A673 (cell line): Measurements from ENCODE around the gene GRHL1.

Experiments
- CTCF ChIP-seq: fragments of 300-800, 200-600 bp; sonication (generic); conservative IDR thresholded peaks from 2 replicates; pipeline ENCODE4 v1.5.1; 2017; ENCODE audit warnings: low read depth, mild to moderate bottlenecking, antibody characterized with exemption, low read length, moderate library complexity, mixed read lengths
- EZH2 ChIP-seq: fragments of 200-600 bp; sonication (generic); IDR thresholded peaks from 2 replicates; pipeline ENCODE4 v1.6.1; 2017; ENCODE audit warnings: borderline replicate concordance, low read depth, mild to moderate bottlenecking, mixed read lengths, antibody characterized with exemption, low read length; ENCODE audit not compliant: poor library complexity, severe bottlenecking

GRCh38 chr2:10027660-10028330, 76.3 kb downstream of the GRHL1 start:
- TF ChIP-seq CTCF: no peak
- no peak for TF ChIP-seq EZH2
